BLaER1 treated with 17β-estradiol and CSF1 and Interleukin-3, amounts not matched to agents 10 nM and 100 nM (cell line): Measurements from ENCODE around the gene CDCP1.
"Not testable (repeated sequence)": the region's sequence is repeated elsewhere in the genome, so short reads cannot be mapped to it uniquely, and the experiment has no call there.

Experiments used
- H3K27ac ChIP-seq, 11 experiments: shearing (Covaris generic); formaldehyde crosslinking; 2 replicates each; pipeline ENCODE4 v1.8.1; 2022
- H3K27me3 ChIP-seq, 11 experiments: shearing (Covaris generic); formaldehyde crosslinking; 2 replicates each; pipeline ENCODE4 v1.8.1; 2022
- H3K36me3 ChIP-seq, 11 experiments: shearing (Covaris generic); formaldehyde crosslinking; 2 replicates each; pipeline ENCODE4 v1.8.1; 2022
- H3K4me1 ChIP-seq, 10 experiments: shearing (Covaris generic); formaldehyde crosslinking; 2 replicates each; pipeline ENCODE4 v1.8.1; 2022
- H3K4me2 ChIP-seq, 11 experiments: shearing (Covaris generic); formaldehyde crosslinking; 2 replicates each; pipeline ENCODE4 v1.8.1; 2022
- H3K4me3 ChIP-seq, 10 experiments: shearing (Covaris generic); formaldehyde crosslinking; 2 replicates each; pipeline ENCODE4 v1.8.1; 2022
- H3K9ac ChIP-seq, 11 experiments: shearing (Covaris generic); formaldehyde crosslinking; 2 replicates each; pipeline ENCODE4 v1.8.1; 2022
- H3K9me3 ChIP-seq, 11 experiments: shearing (Covaris generic); formaldehyde crosslinking; replicated peaks in 1 of 11; 2 replicates each; pipeline ENCODE4 v1.8.1; 2022
- H4K20me1 ChIP-seq, 11 experiments: shearing (Covaris generic); formaldehyde crosslinking; 2 replicates each; pipeline ENCODE4 v1.8.1; 2022
- Cebpa-rat ChIP-seq, 11 experiments: shearing (Covaris generic); IDR thresholded peaks; 2 replicates each; pipeline ENCODE4 v1.8.1; 2022

The CDCP1 gene

GRCh38 chr3:45060165-45060892 is 85.8 kb downstream of the CDCP1 start:
- Histone ChIP-seq H3K4me2 (peak overlapping the region in 2 of 11 experiments; percentile 70 to 86; a peak in 3 of 22 replicates), H3K27ac (peak overlapping the region in 3 of 11 experiments; percentile 20 to 40 (median 29); a peak in 3 of 22 replicates), H3K9me3 (no peaks in the 10 kb centered on the region), H3K27me3 (no peaks in the 10 kb centered on the region), H3K36me3 (no peaks in the 10 kb centered on the region), H4K20me1 (no peaks in the 10 kb centered on the region), H3K9ac (no peak overlapping the region), H3K4me3 (no peak overlapping the region), H3K4me1 (peaks cover 0 to 96% (median 16%) of the 10 kb centered on the region in 10 experiments; a peak in 13 of 20 replicates)
- no peak for TF ChIP-seq Cebpa-rat (IDR thresholded peaks at IDR 0.05)

- H3K9ac ChIP-seq = no peak overlapping the region
- TF ChIP-seq Cebpa-rat (IDR thresholded peaks at IDR 0.05) = no peak
- no peaks in the 10 kb centered on the region for H3K36me3 ChIP-seq
- H3K9me3 ChIP-seq = no peaks in the 10 kb centered on the region
- H3K27ac ChIP-seq = no peak overlapping the region
- peaks cover 0 to 98% (median 20%) of the 10 kb centered on the region in 10 experiments; a peak in 14 of 20 replicates for H3K4me1 ChIP-seq
- no peaks in the 10 kb centered on the region for H3K27me3 ChIP-seq
- no peaks in the 10 kb centered on the region for H4K20me1 ChIP-seq
- no peak overlapping the region for H3K4me3 ChIP-seq
- H3K4me2 ChIP-seq = peak overlapping the region in 3 of 11 experiments; percentile 30 to 70 (median 64); a peak in 6 of 22 replicates
Measured at GRCh38 chr3:45059132-45059531, 87.0 kb downstream of the CDCP1 start.

- H3K4me2 ChIP-seq = peak overlapping the region in 4 of 11 experiments; percentile 2 to 70 (median 62); a peak in 7 of 22 replicates
- no peaks in the 10 kb centered on the region for H3K9me3 ChIP-seq
- peak overlapping the region in 1 of 11 experiments; percentile 1; a peak in 1 of 22 replicates for H3K9ac ChIP-seq
- H3K27ac ChIP-seq = peak overlapping the region in 2 of 11 experiments; percentile 59 to 65; a peak in 3 of 22 replicates
- H3K36me3 ChIP-seq = no peaks in the 10 kb centered on the region
- H3K4me3 ChIP-seq = no peak overlapping the region
- no peaks in the 10 kb centered on the region for H3K27me3 ChIP-seq
- H4K20me1 ChIP-seq = no peaks in the 10 kb centered on the region
- H3K4me1 ChIP-seq = peaks cover 0 to 98% (median 20%) of the 10 kb centered on the region in 10 experiments; a peak in 14 of 20 replicates
- no peak for TF ChIP-seq Cebpa-rat (IDR thresholded peaks at IDR 0.05)
Measured at GRCh38 chr3:45057557-45057956, 88.6 kb downstream of the CDCP1 start.

GRCh38 chr3:45056608-45057301 is 89.4 kb downstream of the CDCP1 start:
- TF ChIP-seq Cebpa-rat (IDR thresholded peaks at IDR 0.05) = no peak
- H3K4me1 ChIP-seq = peaks cover 0 to 92% (median 20%) of the 10 kb centered on the region in 10 experiments; a peak in 14 of 20 replicates
- no peaks in the 10 kb centered on the region for H3K9me3 ChIP-seq
- H3K27ac ChIP-seq = peak overlapping the region in 3 of 11 experiments; percentile 59 to 65 (median 61); a peak in 4 of 22 replicates
- no peaks in the 10 kb centered on the region for H3K36me3 ChIP-seq
- no peaks in the 10 kb centered on the region for H4K20me1 ChIP-seq
- no peak overlapping the region for H3K4me3 ChIP-seq
- peak overlapping the region in 4 of 11 experiments; percentile 2 to 70 (median 62); a peak in 6 of 22 replicates for H3K4me2 ChIP-seq
- peak overlapping the region in 2 of 11 experiments; percentile 1 to 44; a peak in 3 of 22 replicates for H3K9ac ChIP-seq
- no peaks in the 10 kb centered on the region for H3K27me3 ChIP-seq

- Histone ChIP-seq H3K4me2 (peak overlapping the region in 8 of 11 experiments; percentile 24 to 71 (median 58); a peak in 14 of 22 replicates), H3K9ac (peak overlapping the region in 1 of 11 experiments; percentile 10; a peak in 1 of 22 replicates), H4K20me1 (no peaks in the 10 kb centered on the region), H3K9me3 (no peaks in the 10 kb centered on the region), H3K27me3 (no peaks in the 10 kb centered on the region), H3K27ac (peak overlapping the region in 4 of 11 experiments; percentile 15 to 65 (median 38); a peak in 5 of 22 replicates), H3K4me1 (peaks cover 0 to 80% (median 20%) of the 10 kb centered on the region in 10 experiments; a peak in 14 of 20 replicates), H3K36me3 (no peaks in the 10 kb centered on the region), H3K4me3 (no peak overlapping the region)
- no peak for TF ChIP-seq Cebpa-rat (IDR thresholded peaks at IDR 0.05)
Measured at GRCh38 chr3:45055411-45056143, 90.6 kb downstream of the CDCP1 start.

GRCh38 chr3:45055032-45055410 is 91.2 kb downstream of the CDCP1 start:
- Histone ChIP-seq H4K20me1 (no peaks in the 10 kb centered on the region), H3K9ac (peak overlapping the region in 1 of 11 experiments; percentile 10; a peak in 1 of 22 replicates), H3K27ac (peak overlapping the region in 4 of 11 experiments; percentile 15 to 65 (median 38); a peak in 5 of 22 replicates), H3K9me3 (no peaks in the 10 kb centered on the region), H3K36me3 (no peaks in the 10 kb centered on the region), H3K27me3 (no peaks in the 10 kb centered on the region), H3K4me2 (peak overlapping the region in 8 of 11 experiments; percentile 24 to 71 (median 58); a peak in 15 of 22 replicates), H3K4me1 (peaks cover 0 to 76% (median 20%) of the 10 kb centered on the region in 10 experiments; a peak in 14 of 20 replicates), H3K4me3 (no peak overlapping the region)
- no peak for TF ChIP-seq Cebpa-rat (IDR thresholded peaks at IDR 0.05)

GRCh38 chr3:45054196-45054857 is 91.9 kb downstream of the CDCP1 start:
- Histone ChIP-seq H3K9ac (no peak overlapping the region), H3K27me3 (no peaks in the 10 kb centered on the region), H3K4me3 (no peak overlapping the region), H3K36me3 (no peaks in the 10 kb centered on the region), H3K4me2 (peak overlapping the region in 5 of 11 experiments; percentile 26 to 71 (median 64); a peak in 8 of 22 replicates), H3K27ac (peak overlapping the region in 2 of 11 experiments; percentile 3 to 61; a peak in 2 of 22 replicates), H4K20me1 (no peaks in the 10 kb centered on the region), H3K4me1 (peaks cover 0 to 70% (median 20%) of the 10 kb centered on the region in 10 experiments; a peak in 14 of 20 replicates), H3K9me3 (no peaks in the 10 kb centered on the region)
- no peak for TF ChIP-seq Cebpa-rat (IDR thresholded peaks at IDR 0.05)

- peak overlapping the region in 4 of 11 experiments; percentile 61 to 71 (median 67); a peak in 8 of 22 replicates for H3K4me2 ChIP-seq
- H4K20me1 ChIP-seq, H3K27me3 ChIP-seq, H3K36me3 ChIP-seq, H3K9me3 ChIP-seq, H3K27ac ChIP-seq, H3K9ac ChIP-seq, H3K4me3 ChIP-seq: not testable (repeated sequence)
- H3K4me1 ChIP-seq = peaks cover 0 to 69% (median 20%) of the 10 kb centered on the region in 10 experiments; a peak in 14 of 20 replicates
Measured at GRCh38 chr3:45053805-45054195, 92.4 kb downstream of the CDCP1 start.
